GM19324 (cell line): ENCODE results near the gene TAGLN.

Source experiments
- ATAC-seq: cut with Tn5 transposase; IDR thresholded peaks from one replicate; pipeline ENCODE4 v1.9.1; 2021; ENCODE audit warnings: mild to moderate bottlenecking, moderate library complexity; ENCODE audit not compliant: unreplicated experiment, low FRiP score

The TAGLN gene

DNA sequence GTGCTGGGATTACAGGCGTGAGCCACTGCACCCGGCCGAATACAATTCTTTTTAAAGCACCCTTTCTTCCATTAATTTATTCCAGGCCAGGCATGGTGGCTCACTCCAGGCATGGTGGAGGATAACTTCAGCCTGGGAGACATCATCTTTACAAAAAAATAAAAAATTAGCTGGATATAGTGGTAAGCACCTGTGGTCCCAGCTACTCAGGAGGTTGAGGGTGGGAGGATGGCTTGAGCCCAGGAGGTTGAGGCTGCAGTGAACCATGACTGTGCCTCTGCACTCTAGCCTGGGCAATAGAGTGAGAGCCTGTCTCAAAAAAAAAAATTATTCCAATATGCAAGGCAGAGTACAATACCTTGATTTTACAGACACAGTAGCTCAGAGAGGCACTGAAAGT, 11.4 kb downstream of the TAGLN start:
- no peak for ATAC-seq

DNA sequence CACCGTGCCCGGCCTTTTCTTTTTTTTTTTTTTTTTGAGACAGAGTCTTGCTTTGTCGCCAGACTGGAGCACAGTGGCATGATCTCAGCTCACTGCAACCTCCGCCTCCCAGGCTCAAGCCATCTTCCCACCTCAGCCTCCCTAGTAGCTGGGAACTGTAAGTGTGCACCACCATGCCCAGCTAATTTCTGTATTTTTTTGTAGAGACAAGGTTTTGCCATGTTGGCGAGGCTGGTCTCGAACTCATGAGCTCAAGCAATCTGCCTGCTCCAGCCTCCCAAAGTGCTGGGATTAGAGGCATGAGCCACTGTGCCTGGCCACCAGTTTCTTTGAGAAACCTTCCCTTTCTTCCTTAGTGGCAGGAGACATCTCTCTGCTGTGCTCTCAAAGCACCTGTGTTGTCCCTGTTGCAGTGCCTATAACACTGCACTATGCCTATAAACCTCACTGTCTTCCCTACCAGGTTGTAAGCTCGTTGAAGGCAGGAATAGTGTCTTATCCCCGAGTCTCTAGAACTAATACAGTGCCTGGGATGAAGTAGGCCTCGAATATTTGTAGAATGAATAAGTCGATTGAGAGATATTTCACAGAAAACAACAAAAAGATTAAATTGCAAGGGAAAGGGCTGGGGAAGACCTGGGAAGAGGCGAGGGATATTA, 13.7 kb downstream of the TAGLN start:
- no peak for ATAC-seq

DNA sequence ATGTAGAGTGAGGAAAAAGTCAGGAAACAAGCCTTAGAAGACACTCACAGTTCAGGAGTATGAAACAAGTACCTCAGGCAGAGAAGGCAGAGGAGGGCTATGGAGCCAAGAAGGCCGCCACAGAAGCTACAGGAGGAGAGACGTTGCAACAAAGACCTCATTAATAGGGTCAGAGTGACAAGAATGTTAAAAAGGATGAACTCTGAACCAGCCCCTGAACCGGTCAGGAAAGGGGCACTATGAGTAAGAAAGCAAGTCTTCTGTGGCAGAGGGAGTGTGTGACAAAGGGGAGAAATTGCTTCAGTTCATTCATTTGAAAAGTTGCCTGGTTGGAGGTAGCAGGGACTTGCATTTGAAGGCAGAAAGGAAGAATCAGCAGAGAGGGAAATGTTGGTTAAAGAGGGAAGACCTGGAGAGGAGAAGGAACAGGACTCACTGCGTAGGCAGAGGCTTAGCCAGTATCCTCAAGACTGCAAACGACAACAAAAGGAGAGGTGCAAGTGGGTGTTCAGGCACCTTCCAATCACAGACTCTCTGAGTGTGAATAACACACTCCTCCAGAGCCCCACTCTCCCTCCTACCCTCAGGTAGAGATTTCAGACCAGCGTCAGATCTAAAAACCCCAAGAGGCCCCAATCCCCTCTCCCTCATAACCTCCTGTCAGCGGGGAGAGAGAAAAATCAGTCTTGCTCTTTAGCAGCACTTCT, 15.4 kb downstream of the TAGLN start:
- no peak for ATAC-seq

DNA sequence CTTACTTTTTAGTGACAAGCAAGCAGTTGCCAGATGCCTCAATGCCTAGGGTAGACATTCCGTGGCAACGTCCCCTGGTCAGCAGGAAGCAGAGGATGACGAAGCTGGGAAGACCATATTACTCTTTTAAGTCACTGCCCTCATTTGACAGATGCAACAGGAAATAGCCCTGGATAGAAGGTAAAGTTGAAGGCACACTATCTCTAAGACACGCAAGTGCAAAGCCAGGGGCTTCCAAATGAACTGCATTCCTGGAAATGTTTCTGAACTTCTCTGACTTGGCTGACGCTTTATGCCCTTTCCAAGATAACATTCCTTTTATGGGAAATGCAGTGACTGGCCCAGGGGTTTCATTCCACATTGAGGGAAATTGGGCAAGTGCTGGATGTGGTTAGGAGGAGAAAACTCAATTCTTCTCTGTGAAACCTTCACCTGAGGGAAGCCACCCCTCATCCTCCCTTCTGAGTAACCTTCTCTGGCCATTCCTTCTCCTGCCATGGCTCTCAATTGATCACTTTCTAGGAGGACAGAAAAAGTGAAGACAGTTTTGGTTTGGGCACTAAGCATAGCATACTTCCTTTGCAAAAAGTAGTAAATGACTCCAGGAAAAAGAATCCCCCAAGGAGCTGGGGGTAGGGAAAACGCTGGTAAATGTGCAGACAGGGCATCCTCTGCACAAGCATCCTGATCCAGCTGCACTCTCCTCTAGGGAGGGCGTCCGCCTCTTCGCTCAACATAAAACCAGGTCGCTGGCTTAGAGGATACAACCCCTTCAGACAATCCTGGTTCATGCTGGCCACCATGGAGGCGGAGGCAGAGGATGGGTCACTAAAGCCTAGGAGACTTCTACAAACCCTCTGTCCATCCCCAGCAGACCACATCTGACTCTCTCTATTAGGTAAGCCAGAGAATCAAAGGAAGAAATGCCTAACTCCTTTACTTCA, 18.2 kb downstream of the TAGLN start:
- ATAC-seq = no peak

DNA sequence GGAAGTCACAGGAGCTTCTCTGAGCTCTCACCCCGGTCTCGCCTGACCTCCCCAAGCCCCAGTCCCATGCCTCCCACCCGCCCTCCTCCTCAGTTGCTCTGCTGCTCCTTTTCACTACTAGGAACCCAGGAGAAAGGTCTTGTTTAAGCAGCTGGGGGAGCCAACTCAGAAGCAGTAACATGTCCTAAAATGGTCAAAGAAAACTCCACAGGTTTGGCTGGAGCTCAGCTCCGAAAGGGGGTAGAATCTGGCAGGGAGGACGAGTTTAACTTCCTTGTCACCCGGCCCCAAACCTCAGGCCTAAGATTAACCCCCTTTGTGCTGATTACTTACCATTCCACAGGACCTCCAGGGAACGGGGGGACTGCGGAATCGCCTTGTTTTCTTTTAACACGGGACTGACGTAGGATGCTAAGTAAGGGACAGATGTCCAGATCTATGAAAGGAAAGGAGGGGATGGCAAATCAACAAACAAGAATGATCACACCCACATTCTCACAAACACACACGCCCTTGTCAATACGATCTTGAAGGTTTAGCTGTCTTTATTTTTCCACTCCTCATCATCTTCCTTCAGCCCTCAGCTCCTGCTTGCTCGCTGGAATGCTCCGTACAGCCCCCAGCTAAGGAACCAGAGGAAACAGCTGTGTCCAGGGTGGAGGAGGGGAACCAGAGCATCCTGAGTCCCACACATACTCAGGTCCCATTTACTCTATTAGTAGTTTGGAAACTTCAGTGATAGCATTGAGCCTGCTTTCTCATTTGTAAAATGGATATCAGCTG, 19.2 kb downstream of the TAGLN start:
- no peak for ATAC-seq

DNA sequence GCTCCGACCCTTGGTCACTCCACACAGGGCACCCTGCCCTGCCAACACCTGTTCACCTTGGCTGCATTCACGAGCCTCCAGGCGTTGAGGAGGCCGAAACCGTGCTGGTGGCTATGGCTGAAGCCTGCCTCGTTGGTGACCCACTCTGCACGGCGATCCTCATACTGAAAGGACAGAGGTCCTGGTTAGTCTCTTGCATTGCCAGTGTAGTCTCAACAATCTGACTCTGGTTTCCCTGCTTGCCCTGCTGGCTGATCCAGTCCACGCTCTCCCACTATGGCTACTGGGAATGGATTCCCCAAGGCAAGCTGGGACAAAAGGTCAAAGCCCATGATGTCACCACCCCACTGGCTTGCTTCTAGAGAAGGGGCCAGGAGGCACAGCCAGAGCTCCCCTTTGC, 19.8 kb downstream of the TAGLN start:
- ATAC-seq = no peak

DNA sequence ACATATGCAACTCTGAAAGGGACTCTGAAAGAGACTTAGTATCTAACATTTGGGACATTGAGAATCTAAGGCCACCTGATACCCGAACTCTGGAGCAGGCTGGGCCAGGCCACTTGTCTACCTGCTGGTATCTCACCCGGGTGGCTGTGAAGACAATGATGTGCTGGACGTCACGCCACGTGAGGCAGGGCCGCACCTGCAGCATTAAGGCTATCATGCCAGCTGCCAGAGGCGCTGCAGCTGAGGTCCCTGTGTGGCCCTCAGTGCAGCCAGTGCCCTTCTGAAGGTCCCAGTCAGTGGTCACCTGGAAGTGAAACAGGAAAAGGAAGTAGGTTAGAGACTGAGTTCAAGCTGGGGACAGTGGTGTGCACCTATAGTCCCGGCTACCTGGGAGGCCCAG, 20.3 kb downstream of the TAGLN start:
- ATAC-seq = no peak

DNA sequence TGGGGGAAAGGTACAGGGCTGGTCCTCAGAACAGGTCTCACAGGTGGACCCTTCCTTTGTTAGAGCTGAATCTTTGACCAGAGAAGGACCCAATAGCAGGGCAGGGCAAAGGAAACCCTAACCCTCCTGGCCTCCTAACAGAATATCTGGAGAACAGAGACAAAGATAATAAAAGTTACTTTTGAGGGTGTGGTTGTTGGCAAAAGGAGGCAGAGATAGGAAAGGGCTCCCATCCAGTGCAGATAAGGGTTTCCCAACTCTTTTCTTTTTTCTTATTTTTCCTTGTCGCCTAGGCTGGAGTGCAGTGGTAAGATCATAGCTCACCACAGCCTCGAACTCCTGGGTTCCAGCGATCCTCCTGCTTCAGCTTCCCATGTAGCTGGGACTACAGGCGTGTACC, 20.8 kb downstream of the TAGLN start:
- no peak for ATAC-seq

DNA sequence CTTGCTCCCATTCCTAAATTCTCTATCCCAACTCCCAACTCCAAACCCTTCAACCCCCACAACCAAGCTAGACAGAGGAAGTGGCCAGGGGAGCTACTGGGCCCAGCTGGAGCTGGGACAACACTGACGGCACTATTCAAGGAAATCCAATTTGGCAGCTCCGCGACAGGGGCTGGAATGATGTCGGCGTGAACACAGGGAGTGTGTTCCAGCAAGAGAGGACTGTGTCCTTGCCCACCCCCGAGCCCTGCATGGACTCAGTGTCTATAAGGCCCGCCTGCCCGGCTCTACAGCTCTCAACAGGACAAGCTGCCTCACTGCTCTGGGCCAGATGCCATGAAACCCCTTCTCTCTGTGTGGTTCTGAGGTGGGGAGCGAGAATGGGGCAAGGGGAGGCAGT, 21.4 kb downstream of the TAGLN start:
- ATAC-seq = no peak

DNA sequence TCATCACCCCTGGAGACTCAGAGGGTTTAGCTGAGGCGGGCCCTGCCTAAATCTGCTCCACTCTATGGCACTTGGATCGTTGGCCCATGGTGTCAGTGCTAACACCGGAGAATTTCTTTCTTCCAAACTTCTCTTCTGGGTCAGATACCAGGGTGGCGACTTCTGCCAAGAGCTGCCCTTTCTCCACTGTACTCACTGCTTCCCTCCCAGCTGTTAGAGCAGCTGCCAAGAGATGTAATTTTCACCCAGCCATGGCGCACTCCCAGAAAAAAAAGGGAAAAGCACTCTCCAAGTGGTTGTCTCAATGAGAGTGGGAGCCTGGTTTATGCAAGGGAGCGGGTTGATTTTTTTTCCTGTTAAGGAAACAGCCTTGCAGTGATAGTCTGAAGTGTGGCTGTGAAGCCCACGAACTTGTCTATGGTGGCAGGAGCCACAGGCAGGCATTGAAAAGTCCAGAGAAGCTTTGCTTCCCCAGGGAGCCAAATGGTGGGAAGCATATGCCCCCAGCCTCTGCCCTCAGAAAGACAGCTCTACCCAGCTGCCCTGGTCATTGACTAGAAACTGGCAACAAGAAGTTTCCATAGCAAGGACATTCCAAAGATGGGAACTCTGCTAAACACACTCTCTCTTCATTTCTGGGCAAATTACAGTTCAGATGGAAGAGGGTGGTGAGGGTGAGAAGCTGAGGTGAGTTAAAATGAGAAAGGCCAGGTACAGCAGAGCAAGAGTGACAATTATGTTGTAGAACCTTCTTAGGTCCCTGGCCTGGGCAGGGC, 22.0 kb downstream of the TAGLN start:
- ATAC-seq = no peak

DNA sequence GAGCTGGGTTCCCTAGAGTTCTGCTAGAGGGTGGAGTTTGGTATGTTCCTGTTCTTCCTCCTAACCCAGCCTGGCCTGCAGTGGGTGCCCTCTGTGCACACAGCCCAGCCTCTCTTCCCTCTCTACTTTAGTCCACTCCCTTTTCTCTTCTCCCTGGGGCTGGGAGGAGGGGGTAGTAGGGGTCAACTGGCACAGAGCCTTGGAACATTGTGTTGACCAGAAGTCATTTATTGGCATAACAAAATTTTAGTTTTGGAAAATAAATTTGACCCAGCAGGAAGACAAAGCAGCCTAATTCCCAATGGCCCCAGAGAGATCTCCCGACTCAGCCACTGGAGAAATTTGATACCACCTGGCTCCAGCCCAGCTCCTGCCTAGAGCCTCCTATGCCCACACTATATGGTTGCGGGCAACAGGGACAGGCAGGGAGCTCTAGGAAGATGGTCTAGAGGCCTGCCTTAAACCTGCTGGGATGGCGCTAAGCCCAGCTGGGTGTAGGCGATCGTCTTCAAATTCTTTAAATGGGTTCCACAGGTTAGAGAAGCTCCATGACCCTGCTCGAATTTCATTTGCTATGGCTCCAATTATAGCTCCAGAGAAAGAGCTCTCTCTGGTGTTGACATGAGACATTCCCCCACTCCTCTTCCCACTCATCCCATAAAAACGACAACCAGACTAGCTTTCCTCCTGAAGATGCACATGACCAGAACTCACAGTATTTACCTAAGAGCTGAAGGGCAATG, 22.8 kb downstream of the TAGLN start:
- ATAC-seq = no peak

DNA sequence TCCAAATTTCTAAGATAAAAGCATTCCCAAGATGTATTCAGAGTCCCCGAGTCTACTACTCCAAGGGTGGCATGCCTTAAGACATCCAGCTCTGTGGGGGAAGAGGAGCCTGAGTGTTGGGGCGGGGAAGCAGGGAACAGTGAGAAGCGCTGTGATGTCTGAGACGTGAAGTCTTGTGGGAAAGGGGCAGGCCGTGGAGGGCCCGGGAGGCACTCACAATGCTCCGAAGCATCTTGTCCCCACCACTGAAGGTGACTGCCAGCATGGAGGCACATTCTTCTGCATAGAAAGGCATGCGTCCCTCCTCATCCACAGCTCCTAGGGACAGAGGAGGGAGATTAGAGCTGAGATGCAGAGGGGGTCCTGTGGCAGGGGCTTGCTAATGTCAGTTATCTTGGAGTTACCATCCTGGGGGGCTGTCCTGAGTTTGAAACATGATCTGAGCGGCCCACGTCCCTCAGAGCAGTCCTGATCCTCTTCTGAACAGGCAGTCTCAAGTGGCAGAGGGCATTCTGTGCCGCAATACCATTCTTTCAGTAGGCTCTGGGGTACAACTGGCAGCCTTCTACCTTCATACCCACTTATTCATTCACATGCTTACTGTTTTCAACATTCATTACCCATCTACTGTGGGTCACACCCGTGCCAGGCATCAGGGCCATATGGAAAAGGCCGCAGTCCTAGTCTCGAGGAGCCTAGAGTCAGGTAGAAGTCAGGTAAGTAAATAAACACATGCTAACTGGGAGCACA, 24.0 kb downstream of the TAGLN start:
- no peak for ATAC-seq

DNA sequence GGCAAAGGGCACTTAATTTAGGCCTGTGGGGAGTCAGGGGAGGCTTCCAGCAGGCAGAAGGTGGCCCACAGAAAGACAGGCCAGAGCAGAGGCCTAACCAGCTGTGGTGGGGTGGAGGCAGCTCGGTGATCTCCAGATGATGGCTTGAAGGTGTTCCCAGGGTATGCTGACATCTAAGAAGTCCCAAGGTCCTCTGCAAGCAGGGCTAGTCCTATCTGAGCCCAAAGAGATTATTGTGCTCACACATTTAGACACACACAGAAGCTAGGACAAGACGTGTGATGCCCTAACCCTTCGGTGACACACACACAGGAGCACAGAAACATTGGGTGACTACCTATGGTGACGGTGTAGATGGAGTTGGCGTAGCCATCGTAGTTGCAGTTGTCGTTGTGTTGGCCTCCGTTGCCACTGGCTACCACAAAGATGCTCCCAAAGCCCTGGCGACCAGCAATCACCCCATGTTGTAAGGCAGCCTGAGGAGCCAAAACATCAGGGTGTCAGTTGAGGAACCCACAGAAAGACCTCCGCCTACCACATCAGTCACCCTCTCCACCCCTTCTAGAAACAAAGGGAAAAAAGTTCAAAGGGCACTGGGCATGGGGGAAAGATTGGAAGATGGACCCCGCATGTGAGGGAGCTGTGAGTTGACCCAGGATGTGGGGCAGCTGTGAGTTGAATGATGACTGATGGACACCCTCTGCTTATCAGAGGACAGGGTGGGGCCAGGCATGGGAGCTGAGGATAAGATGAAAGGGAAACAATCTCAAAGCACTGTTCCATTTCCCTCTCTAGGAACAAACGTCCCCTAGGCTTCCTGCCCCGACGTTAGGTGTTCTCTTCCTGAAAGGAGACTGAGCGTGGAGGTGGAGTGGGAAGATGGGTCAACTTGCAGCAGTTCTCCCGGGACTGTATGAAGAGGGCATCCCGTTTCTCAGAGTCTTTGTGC, 24.8 kb downstream of the TAGLN start:
- ATAC-seq = no peak

DNA sequence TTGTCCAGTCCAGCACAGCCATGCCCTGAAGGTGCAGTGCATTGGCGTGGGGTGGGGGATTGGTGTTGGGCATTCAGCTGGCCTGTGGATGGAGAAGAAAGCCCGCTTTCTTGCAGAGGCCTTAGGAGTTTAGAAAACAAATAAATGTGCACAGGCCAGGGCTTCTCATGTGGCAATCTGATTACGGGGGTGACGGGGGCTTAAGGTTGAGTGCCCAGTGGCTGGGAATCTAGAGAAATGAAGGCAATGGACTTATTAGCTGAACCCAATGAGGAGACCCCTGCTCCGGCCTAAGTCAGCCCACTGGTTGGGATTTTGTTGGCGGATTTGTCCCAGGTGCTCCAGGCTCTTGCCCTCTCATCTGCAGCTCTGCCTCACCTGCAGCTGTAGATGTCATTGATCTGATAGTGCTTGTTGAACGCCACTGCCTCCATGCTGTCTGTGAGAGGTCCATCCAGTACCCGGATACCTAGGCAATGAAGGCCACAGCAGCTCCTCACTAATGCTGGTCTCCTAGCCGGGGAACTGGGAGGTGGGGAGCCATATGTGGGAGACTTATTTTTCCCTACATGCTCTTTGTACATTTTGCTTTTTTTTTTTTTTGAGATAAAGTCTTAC, 26.5 kb downstream of the TAGLN start:
- ATAC-seq = no peak

DNA sequence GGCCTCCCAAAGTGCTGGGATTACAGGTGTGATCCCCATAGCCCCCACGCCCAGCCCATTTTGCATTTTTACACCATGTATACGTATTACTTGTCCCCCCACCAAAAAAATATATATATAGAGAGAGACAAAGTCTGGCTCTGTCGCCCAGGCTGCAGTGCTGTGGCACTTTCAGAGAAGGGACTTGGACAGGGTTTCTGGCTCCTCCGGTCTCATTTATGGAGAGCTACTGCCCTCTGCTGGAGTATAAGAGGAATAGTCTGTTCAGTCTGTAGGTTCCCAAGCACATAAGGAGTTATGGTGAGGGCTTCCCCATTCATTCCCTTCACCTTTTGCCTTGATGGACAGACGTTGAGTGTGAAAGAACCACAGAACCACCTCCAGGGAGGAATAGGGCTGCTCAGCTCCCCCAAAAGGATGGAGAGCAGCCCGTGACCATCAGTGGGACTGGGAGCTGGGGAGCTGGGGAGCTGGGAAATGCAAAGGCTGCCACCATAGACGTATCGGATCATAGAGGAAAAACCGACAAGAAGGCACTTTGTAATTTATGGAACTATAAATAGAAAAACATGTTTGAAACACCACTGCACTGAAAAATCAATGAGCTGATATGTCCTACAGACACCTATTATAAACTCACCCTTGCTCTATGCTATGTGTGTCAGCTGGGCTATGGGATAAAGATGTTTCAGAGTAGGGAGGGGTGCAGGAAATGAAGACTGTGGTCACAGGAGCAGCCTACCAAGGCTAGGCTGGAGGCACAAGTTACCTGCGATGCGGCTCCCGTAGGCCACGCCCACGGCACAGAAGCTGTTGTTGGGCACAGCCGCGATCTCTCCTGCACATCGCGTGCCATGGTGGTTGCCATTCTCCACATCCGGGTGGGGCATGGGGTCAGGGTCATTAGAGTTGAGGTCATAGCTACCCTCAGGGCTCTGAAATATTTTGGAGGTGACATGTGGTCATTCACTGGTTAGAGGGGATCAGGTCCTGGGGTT, 27.5 kb downstream of the TAGLN start:
- no peak for ATAC-seq

DNA sequence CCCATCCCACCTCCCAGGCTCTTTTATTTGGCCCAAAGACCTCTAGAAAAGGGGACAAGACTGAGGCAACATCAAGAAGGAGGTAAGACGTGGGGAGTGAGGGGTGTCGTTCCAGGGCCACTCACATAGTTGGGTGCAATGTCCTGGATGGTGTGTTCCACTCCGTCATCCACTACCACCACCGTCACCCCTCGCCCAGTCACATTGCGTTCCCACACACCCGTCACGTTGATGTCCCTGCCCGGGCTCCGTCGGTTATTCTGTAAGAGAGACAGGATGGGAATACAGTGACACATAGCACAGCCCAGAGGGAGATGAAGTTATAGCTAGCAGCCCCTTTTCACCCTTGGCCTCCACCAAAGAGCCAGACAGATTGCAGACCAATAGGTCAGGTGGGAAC, 28.9 kb downstream of the TAGLN start:
- ATAC-seq = no peak
